Right atrium auricular region (tissue), 2 donors: ENCODE results near the gene RERE. TPM values are rescaled to one million over a fixed set of nuclear protein-coding genes. Genes with fewer than 3 reads are reported as not detected.

Source experiments
- DNase-seq: peaks from one replicate; pipeline ENCODE4 v3.0.0-alpha.2; 2019; ENCODE audit warnings: low spot score
- H3K27ac ChIP-seq, 2 donors: fragments of 200-600 bp; sonication (generic); 1 replicate in 1 of 2; 2 replicates in 1 of 2; pipeline ENCODE4 v1.5.1; 2016 to 2019
- H3K27me3 ChIP-seq, 2 donors: fragments of 200-600 bp; sonication (generic); one replicate each; pipeline versions ENCODE4 v1.5.1 to v1.6.0; 2017 to 2019
- H3K36me3 ChIP-seq: fragments of 200-600 bp; sonication (generic); one replicate; pipeline ENCODE4 v1.5.1; 2016
- H3K4me1 ChIP-seq, 2 donors: fragments of 200-600 bp; sonication (generic); one replicate each; pipeline versions ENCODE4 v1.5.1 to v1.6.0; 2017 to 2019
- H3K4me3 ChIP-seq, 2 donors: fragments of 200-600 bp; sonication (generic); 1 replicate in 1 of 2; 2 replicates in 1 of 2; pipeline ENCODE4 v1.5.1; 2017 to 2019; ENCODE audit warnings: mild to moderate bottlenecking in 1 of 2, moderate library complexity in 1 of 2
- H3K9me3 ChIP-seq, 2 donors: fragments of 200-600 bp; sonication (generic); one replicate each; pipeline ENCODE4 v1.5.1; 2019
- total RNA-seq, 2 donors: library from RNA; depleted of rRNA; stranded (reverse); fragments of >200 nt; gene quantifications; one replicate each; pipeline ENCODE4 v1.1.0, GENCODE V29; 2016
- TF ChIP-seq, protein P1 (sequence below), 2 donors: fragments of 200-600 bp; sonication (generic); IDR thresholded peaks; one replicate each; pipeline ENCODE4 v1.5.1; 2019; ENCODE audit warnings: antibody characterized with exemption in 2 of 2

Gene RERE
- total RNA-seq, 2 donors from 2014 or later: 99.8 to 125 TPM

DNA sequence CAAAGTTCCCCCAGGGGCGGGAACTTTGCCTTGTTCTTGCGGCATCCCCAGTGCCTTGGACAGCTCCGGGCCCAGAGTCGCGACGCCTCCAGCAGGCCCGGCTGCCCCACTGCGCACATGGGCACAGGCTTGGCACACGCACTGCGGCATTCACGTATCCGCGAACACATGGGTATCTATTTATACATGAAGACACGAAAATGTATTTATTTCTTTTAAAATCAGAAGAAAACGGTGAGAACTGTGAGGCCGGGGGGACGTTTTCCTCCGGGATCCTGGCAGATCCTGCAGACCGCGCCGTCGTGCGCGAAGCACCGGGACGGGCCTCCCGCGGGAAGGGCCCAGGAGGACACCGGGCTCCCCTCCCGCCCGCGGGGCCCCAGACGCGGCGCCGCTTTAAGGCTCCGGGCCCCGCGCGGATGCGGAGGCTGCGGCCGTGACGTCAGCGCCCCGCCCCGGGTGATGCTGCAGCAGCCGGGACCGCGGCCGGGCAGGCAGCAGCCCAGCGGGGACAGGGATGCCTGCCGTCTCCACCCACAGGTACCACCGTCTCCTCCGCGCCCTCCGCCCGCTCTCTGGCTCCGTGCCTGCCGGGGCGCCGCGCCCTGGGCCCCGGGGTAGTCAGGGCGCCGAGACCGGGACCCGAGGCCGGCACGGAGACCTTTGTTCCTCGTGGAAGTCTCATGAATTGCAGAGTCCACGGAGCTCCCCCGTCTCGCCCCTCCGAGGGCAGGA lies 499.6 kb downstream of the RERE start, which contains the start of gene SLC45A1:
TSS of gene SLC45A1 (plus strand) at position 468 of the 735 bp plus-strand sequence. CDS start 6,216 bp downstream, outside the sequence.
- H3K9me3 ChIP-seq: no peaks in the 10 kb centered on the region
- H3K4me3 ChIP-seq: peak within 1 kb of the TSS; percentile 57 to 78
- H3K27me3 ChIP-seq: no peaks in the 10 kb centered on the region
- H3K4me1 ChIP-seq: peaks cover 0 to 28% of the 10 kb centered on the region in 2 donors
- TF ChIP-seq, protein P1, sequence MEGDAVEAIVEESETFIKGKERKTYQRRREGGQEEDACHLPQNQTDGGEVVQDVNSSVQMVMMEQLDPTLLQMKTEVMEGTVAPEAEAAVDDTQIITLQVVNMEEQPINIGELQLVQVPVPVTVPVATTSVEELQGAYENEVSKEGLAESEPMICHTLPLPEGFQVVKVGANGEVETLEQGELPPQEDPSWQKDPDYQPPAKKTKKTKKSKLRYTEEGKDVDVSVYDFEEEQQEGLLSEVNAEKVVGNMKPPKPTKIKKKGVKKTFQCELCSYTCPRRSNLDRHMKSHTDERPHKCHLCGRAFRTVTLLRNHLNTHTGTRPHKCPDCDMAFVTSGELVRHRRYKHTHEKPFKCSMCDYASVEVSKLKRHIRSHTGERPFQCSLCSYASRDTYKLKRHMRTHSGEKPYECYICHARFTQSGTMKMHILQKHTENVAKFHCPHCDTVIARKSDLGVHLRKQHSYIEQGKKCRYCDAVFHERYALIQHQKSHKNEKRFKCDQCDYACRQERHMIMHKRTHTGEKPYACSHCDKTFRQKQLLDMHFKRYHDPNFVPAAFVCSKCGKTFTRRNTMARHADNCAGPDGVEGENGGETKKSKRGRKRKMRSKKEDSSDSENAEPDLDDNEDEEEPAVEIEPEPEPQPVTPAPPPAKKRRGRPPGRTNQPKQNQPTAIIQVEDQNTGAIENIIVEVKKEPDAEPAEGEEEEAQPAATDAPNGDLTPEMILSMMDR (IDR thresholded peaks at IDR 0.05): no peak
- DNase-seq: peak; percentile 81
- H3K36me3 ChIP-seq: no peaks in the 10 kb centered on the region
- H3K27ac ChIP-seq: peak within 1 kb of the TSS in 1 of 2 donors; percentile 68

DNA sequence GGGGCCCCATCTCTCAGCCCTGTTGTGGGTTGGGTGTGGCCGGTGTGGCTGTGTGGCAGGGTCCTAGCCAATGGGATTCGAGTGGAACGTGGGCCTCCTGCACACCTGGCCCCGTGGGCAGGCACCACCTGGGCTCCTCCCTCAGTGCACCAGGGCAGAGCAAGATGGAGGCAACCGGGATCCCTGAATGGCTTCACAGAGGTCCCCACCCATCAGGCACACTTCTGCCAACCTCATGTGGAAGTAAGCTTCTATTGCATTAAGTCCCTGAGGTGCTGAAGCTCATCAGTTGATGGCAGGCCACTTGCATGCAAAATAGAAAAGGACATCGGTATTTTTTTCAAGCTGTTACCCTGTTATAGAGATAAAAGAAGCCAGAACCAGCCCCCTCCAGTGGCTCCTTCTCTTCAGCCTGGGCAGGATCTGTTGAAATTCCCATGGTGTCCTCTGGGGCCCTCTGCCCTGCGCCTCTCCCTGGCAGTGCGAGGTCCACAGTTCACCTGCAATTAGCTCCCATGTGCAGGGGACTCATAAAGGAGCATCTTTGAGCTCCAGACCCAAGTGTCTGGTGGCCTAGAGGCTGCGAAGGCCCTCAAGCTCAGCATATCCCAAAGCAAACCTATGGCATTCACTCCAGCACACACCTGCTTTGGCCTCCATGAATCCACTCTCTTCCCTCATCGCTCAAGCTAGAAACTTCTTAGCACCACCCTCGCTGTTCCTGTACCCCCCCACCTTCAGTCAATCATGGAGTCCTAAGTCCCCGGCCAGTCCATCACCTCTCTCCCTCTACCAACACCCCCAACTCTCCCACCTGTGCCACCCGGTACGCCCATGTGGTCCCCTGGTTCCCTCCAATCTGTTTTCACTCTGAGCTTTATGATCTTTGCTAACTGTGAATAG lies 501.6 kb downstream of the RERE start:
- no peaks in the 10 kb centered on the region for H3K36me3 ChIP-seq
- H3K9me3 ChIP-seq: no peaks in the 10 kb centered on the region
- no peak overlapping the region for H3K4me3 ChIP-seq
- no peaks in the 10 kb centered on the region for H3K27me3 ChIP-seq
- no peak overlapping the region for H3K27ac ChIP-seq
- no peak for DNase-seq
- peaks cover 0 to 35% of the 10 kb centered on the region in 2 donors for H3K4me1 ChIP-seq
- TF ChIP-seq, protein P1 (IDR thresholded peaks at IDR 0.05): no peak

DNA sequence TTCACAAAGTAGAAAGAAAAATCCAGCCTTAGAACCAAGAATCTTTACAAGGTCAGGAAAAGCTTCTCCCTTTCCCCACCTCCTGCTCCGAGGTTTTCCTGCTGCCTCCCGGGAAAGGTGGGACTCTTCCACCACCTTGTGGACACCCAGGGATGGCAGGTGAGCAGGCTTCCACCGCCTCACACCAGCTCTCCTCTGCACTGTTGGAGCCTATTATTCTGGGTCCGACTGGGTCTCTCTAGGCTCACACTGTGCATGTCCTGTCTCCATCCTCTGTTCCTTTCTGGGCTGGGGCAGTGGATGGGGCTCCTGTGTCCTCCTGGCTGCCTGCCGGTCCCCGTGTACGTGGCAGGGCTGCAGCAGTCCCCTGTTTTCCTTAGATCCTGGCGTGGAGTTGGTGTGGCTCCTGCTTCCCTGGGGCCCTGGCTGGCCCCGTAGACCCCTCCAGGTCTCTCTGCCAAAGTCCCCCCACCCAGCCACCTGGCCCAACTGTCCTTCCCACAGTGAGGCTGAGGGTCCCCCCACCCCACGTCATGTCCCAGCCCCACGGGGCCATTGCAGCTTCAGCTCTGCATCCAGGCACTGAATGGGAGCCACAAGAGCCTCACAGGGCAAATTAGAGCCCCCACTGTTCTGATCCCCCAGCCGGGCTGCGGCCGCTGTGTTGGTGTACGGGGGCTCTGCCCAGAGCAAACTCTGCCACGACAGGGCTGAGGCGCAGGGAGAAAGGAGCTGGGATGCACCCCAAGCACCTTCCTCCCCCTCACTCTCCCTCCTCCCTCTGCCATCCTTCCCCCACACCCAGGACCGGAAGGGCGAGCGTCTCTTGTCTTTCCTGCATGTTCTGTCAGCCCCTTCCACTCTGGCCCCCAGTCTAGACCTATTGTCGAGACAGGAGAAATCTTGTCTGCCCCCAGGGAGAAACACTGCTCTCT lies 502.8 kb downstream of the RERE start:
- H3K36me3 ChIP-seq: no peaks in the 10 kb centered on the region
- no peaks in the 10 kb centered on the region for H3K9me3 ChIP-seq
- H3K27ac ChIP-seq: no peak overlapping the region
- TF ChIP-seq, protein P1 (IDR thresholded peaks at IDR 0.05): peak; percentile 67 to 87
- no peak overlapping the region for H3K4me3 ChIP-seq
- peak; percentile 76 for DNase-seq
- H3K27me3 ChIP-seq: no peaks in the 10 kb centered on the region
- peaks cover 0 to 35% of the 10 kb centered on the region in 2 donors for H3K4me1 ChIP-seq

DNA sequence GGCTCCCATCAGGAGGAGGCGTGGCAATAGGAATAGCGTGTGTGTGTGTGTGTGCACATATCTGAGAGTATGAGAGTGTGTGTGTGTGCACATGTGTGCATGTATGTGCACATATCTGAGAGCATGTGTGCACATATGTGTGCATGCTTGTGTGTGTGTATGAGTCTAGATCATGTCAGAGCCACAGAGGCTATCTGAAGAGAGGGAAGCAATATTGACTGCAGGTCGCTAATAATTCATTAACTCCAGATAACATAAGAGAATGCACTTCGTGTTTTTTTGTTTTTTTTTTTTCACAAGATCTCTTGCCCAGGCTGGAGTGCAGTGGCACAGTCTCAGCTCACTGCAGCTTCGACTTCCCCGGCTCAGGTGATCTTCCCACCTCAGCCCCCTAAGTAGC lies 504.2 kb downstream of the RERE start:
- H3K9me3 ChIP-seq: no peaks in the 10 kb centered on the region
- H3K27me3 ChIP-seq: no peaks in the 10 kb centered on the region
- peaks cover 0 to 28% of the 10 kb centered on the region in 2 donors for H3K4me1 ChIP-seq
- H3K4me3 ChIP-seq: no peak overlapping the region
- TF ChIP-seq, protein P1 (IDR thresholded peaks at IDR 0.05): no peak
- H3K36me3 ChIP-seq: no peaks in the 10 kb centered on the region
- no peak overlapping the region for H3K27ac ChIP-seq
- DNase-seq: no peak
